ENCODE results near the gene C10orf95. TPM values are rescaled to one million over a fixed set of nuclear protein-coding genes. Genes with fewer than 3 reads are reported as not detected.

Gene C10orf95
- total RNA-seq, 1 experiment from 2014 or later, result 0.82 TPM

GRCh38 chr10:102429468-102429867 is 21.9 kb downstream of the C10orf95 start:
- DNase-seq, result no peak
- no peaks in the 10 kb centered on the region for H3K36me3 Mint-ChIP-seq (ENCODE audit: insufficient read depth, unreplicated experiment)
- Histone ChIP-seq H3K36me3 (ENCODE audit: control insufficient read depth, insufficient read depth, low read length) (no peaks in the 10 kb centered on the region), H3K9me3 (no peaks in the 10 kb centered on the region), H3K4me1 (peaks cover 2% of the 10 kb centered on the region), H3K27me3 (replicated peaks; ENCODE audit: control insufficient read depth, insufficient read depth, low read length) (no peaks in the 10 kb centered on the region), H3K4me3 (ENCODE audit: low read depth, low read length) (no peak overlapping the region)
- CTCF ChIA-PET, result no interaction called here
- H3K27me3 Mint-ChIP-seq (ENCODE audit: insufficient read depth, unreplicated experiment), result no peaks in the 10 kb centered on the region
- no peaks in the 10 kb centered on the region for H3K9me3 Mint-ChIP-seq (ENCODE audit: unreplicated experiment)
- H3K27ac Mint-ChIP-seq (ENCODE audit: unreplicated experiment), result no peak overlapping the region
- BruUV-seq (replicated peaks), result no TSS peak
- no peak overlapping the region for H3K4me3 Mint-ChIP-seq (ENCODE audit: unreplicated experiment)
- POLR2A ChIA-PET, result no interaction called here
- intact Hi-C loops (cut with micrococcal nuclease; ENCODE audit: unreplicated experiment), result no loop called here
- H3K4me1 Mint-ChIP-seq (ENCODE audit: low read depth, unreplicated experiment), result peaks cover 16% of the 10 kb centered on the region
- TF ChIP-seq CTCF (IDR thresholded peaks at IDR 0.05; ENCODE audit: insufficient read depth in 1 of 2, low read depth in 1 of 2, low read length in 1 of 2, severe bottlenecking in 1 of 2, unreplicated experiment in 1 of 2), result no peak

GRCh38 chr10:102426803-102427287 is 24.5 kb downstream of the C10orf95 start:
- H3K4me1 Mint-ChIP-seq (ENCODE audit: low read depth, unreplicated experiment), result peaks cover 6% of the 10 kb centered on the region
- H3K27ac Mint-ChIP-seq (ENCODE audit: unreplicated experiment), result no peak overlapping the region
- intact Hi-C loops (cut with micrococcal nuclease; ENCODE audit: unreplicated experiment), result no loop called here

GRCh38 chr10:102425444-102425843 is 25.9 kb downstream of the C10orf95 start:
- H3K36me3 ChIP-seq (ENCODE audit: control insufficient read depth, insufficient read depth, low read length), result 0 out of 2 replicates have a peak, but pooled peaks cover 1% of the 10 kb centered on the region
- H3K9me3 ChIP-seq, result no peaks in the 10 kb centered on the region
- BruUV-seq (replicated peaks), result no TSS peak
- Mint-ChIP-seq H3K36me3 (ENCODE audit: insufficient read depth, unreplicated experiment) (peaks cover 20% of the 10 kb centered on the region), H3K27me3 (ENCODE audit: insufficient read depth, unreplicated experiment) (no peaks in the 10 kb centered on the region), H3K4me1 (ENCODE audit: low read depth, unreplicated experiment) (no peaks in the 10 kb centered on the region), H3K27ac (ENCODE audit: unreplicated experiment) (no peak overlapping the region), H3K9me3 (ENCODE audit: unreplicated experiment) (no peaks in the 10 kb centered on the region), H3K4me3 (ENCODE audit: unreplicated experiment) (no peak overlapping the region)
- no peak overlapping the region for H3K4me3 ChIP-seq (ENCODE audit: low read depth, low read length)
- ChIA-PET POLR2A (no interaction called here), CTCF (interaction anchor here (0.5 to 1.1 kb wide), 2 partner anchors 57 to 158 kb away, joined by 3 read pairs; no protein-coding TSS in a partner anchor)
- no peak for TF ChIP-seq CTCF (IDR thresholded peaks at IDR 0.05; ENCODE audit: insufficient read depth in 1 of 2, low read depth in 1 of 2, low read length in 1 of 2, severe bottlenecking in 1 of 2, unreplicated experiment in 1 of 2)
- no peaks in the 10 kb centered on the region for H3K27me3 ChIP-seq (replicated peaks; ENCODE audit: control insufficient read depth, insufficient read depth, low read length)
- intact Hi-C loops (cut with micrococcal nuclease; ENCODE audit: unreplicated experiment), result no loop called here
- peaks cover 5% of the 10 kb centered on the region; the same call in 1 of the 2 replicates for H3K4me1 ChIP-seq
- no peak for DNase-seq

More at GRCh38 chr10:102426803-102427287, 24.5 kb downstream of the C10orf95 start:
- Mint-ChIP-seq H3K4me3 (ENCODE audit: unreplicated experiment) (no peak overlapping the region), H3K36me3 (ENCODE audit: insufficient read depth, unreplicated experiment) (peaks cover 7% of the 10 kb centered on the region), H3K27me3 (ENCODE audit: insufficient read depth, unreplicated experiment) (no peaks in the 10 kb centered on the region), H3K9me3 (ENCODE audit: unreplicated experiment) (no peaks in the 10 kb centered on the region)
- no peak for DNase-seq
- H3K4me3 ChIP-seq (ENCODE audit: low read depth, low read length), result no peak overlapping the region
- POLR2A ChIA-PET, result interaction anchor here (0.6 kb wide), 1 partner anchor 23 kb away, joined by 3 read pairs; no protein-coding TSS in a partner anchor
- no peaks in the 10 kb centered on the region for H3K27me3 ChIP-seq (replicated peaks; ENCODE audit: control insufficient read depth, insufficient read depth, low read length)
- H3K9me3 ChIP-seq, result no peaks in the 10 kb centered on the region
- H3K4me1 ChIP-seq, result peaks cover 5% of the 10 kb centered on the region; the same call in 1 of the 2 replicates
- no TSS peak for BruUV-seq (replicated peaks)
- no peak for TF ChIP-seq CTCF (IDR thresholded peaks at IDR 0.05; ENCODE audit: insufficient read depth in 1 of 2, low read depth in 1 of 2, low read length in 1 of 2, severe bottlenecking in 1 of 2, unreplicated experiment in 1 of 2)
- CTCF ChIA-PET, result no interaction called here
- H3K36me3 ChIP-seq (ENCODE audit: control insufficient read depth, insufficient read depth, low read length), result 0 out of 2 replicates have a peak, but pooled peaks cover 1% of the 10 kb centered on the region
